Calu3 (cell line): ENCODE data around the gene PKMYT1. TPM values are rescaled to one million over a fixed set of nuclear protein-coding genes. Genes with fewer than 3 reads are reported as not detected.

Source experiments
- BruUV-seq: library from RNA; stranded (reverse); fragments of 400-500 nt; replicated peaks from 2 replicates; lab custom pipeline; 2021; lab: Mats Ljungman, UMichigan
- CTCF ChIA-PET: fragments of 300-600 bp; sonication (Branson Sonifier 250); formaldehyde crosslinking; loops from one replicate; lab custom pipeline; 2022; ENCODE audit warnings: antibody characterized with exemption; lab: Charles Lee
- DNase-seq: peaks from one replicate; pipeline ENCODE4 v3.0.0; 2022
- H3K27ac Mint-ChIP-seq: one replicate; pipeline ENCODE4 v1.8.0; 2022; ENCODE audit warnings: mixed read lengths; ENCODE audit not compliant: unreplicated experiment
- H3K27me3 Mint-ChIP-seq: one replicate; pipeline ENCODE4 v1.8.0; 2022; ENCODE audit warnings: mixed read lengths; ENCODE audit not compliant: unreplicated experiment
- H3K36me3 Mint-ChIP-seq: one replicate; pipeline ENCODE4 v1.8.0; 2022; ENCODE audit warnings: mild to moderate bottlenecking, moderate library complexity, mixed read lengths; ENCODE audit not compliant: insufficient read depth, unreplicated experiment
- H3K4me1 Mint-ChIP-seq: one replicate; pipeline ENCODE4 v1.8.0; 2022; ENCODE audit warnings: mild to moderate bottlenecking, low read depth, mixed read lengths; ENCODE audit not compliant: unreplicated experiment
- H3K4me3 Mint-ChIP-seq: one replicate; pipeline ENCODE4 v1.8.0; 2022; ENCODE audit warnings: mild to moderate bottlenecking, low read depth, moderate library complexity, mixed read lengths; ENCODE audit not compliant: unreplicated experiment
- H3K9me3 Mint-ChIP-seq: one replicate; pipeline ENCODE4 v1.8.0; 2022; ENCODE audit warnings: low read depth, mixed read lengths; ENCODE audit not compliant: unreplicated experiment
- intact Hi-C: fragments of 100-400 bp; cut with micrococcal nuclease; formaldehyde crosslinking; loops from one replicate; pipeline ENCODE4 v1.10.0; 2022; ENCODE audit not compliant: unreplicated experiment
- total RNA-seq: library from RNA; stranded (reverse); gene quantifications from 2 replicates; pipeline ENCODE4 v1.2.3, GENCODE V29; 2022
- TF ChIP-seq, protein P1 (sequence below): fragments of 200-600 bp; IDR thresholded peaks from one replicate; pipeline ENCODE4 v1.8.0; 2022; ENCODE audit warnings: antibody characterized with exemption; ENCODE audit not compliant: unreplicated experiment

The PKMYT1 gene
- total RNA-seq, 1 experiment from 2014 or later: 107 TPM

DNA sequence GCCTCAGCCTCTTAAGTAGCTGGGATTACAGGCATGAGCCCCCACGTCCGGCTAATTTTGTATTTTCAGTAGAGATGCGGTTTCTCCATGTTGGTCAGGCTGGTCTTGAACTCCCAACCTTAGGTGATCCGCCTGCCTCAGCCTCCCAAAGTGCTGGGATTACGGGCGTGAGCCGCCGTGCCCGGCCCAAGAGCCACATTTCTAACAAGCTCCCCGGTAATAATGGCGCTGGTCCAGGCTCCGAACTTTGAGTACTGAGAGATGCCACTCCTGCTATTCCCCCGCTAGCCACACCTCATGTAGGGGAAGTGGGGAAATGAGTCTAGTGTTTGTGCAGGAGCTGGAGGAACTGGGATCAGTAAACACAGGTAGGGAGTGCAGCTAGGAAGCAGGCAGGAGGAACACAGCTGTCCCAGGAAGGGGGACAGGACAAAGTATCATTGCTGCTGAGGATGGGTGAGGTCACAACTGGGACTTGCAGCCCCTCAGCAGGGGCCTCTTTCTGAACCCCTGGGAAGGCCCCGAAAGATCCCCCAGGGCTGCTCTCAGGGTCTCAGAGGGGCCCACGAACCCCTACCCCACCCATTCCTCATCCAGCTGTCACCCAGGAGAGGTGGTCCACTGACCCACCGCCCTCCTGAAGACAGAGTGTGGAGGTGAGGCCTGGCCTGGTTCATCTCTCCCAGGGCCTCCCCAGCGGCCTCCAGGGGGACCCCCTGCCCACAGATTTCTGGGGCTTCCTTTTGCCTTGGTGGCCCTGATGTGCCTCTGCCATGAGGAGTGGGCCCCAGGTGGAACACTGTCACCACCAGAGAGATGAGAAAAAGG is 19.8 kb downstream of the PKMYT1 start:
- intact Hi-C loops: no loop called here

DNA sequence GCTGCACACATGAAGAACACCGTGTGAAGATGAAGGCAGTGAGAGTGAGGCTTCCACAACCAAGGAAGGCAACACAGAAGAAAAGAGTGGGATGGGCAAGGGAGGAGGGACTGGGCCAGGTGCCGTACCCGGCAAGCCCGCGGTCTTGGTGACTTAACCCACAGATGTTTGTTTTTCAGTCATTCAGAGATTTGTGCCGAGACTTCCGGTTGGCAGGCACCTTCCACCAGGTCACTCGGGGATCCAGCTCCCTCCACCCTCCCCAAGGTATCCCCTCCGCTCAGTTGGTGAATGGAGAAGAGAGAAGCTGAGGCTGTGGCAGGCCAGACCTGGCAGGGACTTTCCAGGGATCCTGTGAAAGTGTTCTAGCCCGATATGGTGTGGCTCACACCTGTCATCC is 21.0 kb downstream of the PKMYT1 start:
- CTCF ChIA-PET: interaction anchor here (1.5 kb wide), 1 partner anchor 32 kb away, joined by 3 read pairs; no protein-coding TSS in a partner anchor
- no TSS peak for BruUV-seq
- Mint-ChIP-seq H3K27ac (no peak overlapping the region), H3K4me1 (peaks cover 40% of the 10 kb centered on the region), H3K4me3 (no peak overlapping the region), H3K27me3 (peaks cover 86% of the 10 kb centered on the region), H3K9me3 (no peaks in the 10 kb centered on the region), H3K36me3 (peaks cover 34% of the 10 kb centered on the region)
- DNase-seq: no peak
- TF ChIP-seq, protein P1, sequence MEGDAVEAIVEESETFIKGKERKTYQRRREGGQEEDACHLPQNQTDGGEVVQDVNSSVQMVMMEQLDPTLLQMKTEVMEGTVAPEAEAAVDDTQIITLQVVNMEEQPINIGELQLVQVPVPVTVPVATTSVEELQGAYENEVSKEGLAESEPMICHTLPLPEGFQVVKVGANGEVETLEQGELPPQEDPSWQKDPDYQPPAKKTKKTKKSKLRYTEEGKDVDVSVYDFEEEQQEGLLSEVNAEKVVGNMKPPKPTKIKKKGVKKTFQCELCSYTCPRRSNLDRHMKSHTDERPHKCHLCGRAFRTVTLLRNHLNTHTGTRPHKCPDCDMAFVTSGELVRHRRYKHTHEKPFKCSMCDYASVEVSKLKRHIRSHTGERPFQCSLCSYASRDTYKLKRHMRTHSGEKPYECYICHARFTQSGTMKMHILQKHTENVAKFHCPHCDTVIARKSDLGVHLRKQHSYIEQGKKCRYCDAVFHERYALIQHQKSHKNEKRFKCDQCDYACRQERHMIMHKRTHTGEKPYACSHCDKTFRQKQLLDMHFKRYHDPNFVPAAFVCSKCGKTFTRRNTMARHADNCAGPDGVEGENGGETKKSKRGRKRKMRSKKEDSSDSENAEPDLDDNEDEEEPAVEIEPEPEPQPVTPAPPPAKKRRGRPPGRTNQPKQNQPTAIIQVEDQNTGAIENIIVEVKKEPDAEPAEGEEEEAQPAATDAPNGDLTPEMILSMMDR: no peak
- intact Hi-C loops: no loop called here

More for the DNA sequence above, 19.8 kb downstream of the PKMYT1 start:
- DNase-seq: no peak
- Mint-ChIP-seq H3K9me3 (no peaks in the 10 kb centered on the region), H3K27ac (no peak overlapping the region), H3K4me3 (no peak overlapping the region), H3K4me1 (peaks cover 43% of the 10 kb centered on the region), H3K36me3 (peaks cover 46% of the 10 kb centered on the region), H3K27me3 (peaks cover 89% of the 10 kb centered on the region)
- CTCF ChIA-PET: interaction anchor here (0.7 to 1.5 kb wide), 2 partner anchors 19 to 33 kb away, joined by 3 to 6 read pairs; no protein-coding TSS in a partner anchor
- no TSS peak for BruUV-seq
- TF ChIP-seq, protein P1: no peak

DNA sequence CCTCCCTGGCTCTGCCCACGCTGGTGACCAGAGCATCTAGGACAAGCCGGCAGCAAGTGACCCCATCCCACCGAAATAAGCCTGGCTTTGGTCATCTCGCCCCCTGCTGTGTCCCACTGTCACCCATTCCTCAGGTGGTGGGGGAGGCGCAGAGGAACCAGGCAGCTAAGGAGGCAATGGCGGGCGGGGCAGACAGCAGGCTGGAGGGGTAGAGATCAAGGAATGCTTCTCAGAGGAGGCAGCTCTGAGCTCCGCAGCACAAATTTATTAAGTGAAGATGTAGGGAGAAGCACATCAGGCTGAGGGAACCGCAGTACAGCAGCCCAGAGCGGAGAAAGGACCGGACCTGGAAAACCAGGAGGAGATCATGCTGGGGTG is 23.7 kb downstream of the PKMYT1 start:
- CTCF ChIA-PET: no interaction called here
- BruUV-seq: no TSS peak

DNA sequence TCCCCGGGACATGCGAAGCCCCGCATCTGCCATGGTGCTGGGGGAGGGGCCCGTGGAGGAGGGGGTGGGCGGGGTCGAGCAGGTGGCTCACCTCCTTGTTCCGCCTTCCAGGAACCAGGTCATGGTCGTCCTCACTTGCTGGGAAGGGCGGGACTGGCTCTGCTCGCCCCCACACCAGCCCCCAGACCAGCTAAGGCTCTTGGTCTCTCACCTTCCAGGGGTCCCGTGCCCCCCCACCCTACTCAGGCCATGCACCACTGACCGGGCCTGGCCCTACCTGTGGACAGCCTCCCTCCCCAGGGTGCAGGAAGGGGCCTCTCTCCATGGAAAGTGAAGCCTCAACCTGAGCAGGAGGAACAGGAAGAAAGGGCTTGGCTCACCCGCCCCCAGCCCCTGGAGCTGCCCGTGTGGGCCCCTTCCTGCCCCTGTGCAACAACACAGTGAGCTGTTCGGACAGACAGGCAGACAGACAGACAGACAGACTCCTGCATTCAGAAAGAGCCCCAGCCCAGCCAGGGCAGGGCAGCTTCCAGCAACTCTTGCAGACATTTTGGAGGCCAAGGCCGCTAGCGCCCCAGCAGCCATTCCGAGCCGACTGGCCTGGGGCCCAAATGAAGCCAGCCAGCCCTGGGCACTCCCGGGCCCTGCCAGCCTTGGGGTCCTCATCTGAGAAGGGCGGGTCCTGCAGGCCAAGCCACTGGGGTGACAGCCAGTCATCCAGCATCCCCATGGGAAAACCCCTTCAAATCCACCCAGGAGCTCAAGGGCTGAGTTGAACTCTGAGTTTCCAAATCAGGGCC is 24.3 kb downstream of the PKMYT1 start:
- H3K27ac Mint-ChIP-seq: no peak overlapping the region
- intact Hi-C loops: no loop called here

More for the DNA sequence above, 23.7 kb downstream of the PKMYT1 start:
- Mint-ChIP-seq H3K9me3 (no peaks in the 10 kb centered on the region), H3K4me1 (peaks cover 34% of the 10 kb centered on the region), H3K27ac (no peak overlapping the region), H3K36me3 (peaks cover 30% of the 10 kb centered on the region), H3K4me3 (no peak overlapping the region), H3K27me3 (peaks cover 65% of the 10 kb centered on the region)
- DNase-seq: no peak
- intact Hi-C loops: no loop called here
- TF ChIP-seq, protein P1: no peak

More for the DNA sequence above, 24.3 kb downstream of the PKMYT1 start:
- TF ChIP-seq, protein P1: no peak
- H3K9me3 Mint-ChIP-seq: no peaks in the 10 kb centered on the region
- DNase-seq: no peak
- peaks cover 59% of the 10 kb centered on the region for H3K27me3 Mint-ChIP-seq
- CTCF ChIA-PET: no interaction called here
- peaks cover 30% of the 10 kb centered on the region for H3K36me3 Mint-ChIP-seq
- H3K4me1 Mint-ChIP-seq: peaks cover 34% of the 10 kb centered on the region
- no peak overlapping the region for H3K4me3 Mint-ChIP-seq
- BruUV-seq: no TSS peak
